ENCODE data around the gene CPED1.
"Not testable (repeated sequence)": the region's sequence is repeated elsewhere in the genome, so short reads cannot be mapped to it uniquely, and the experiment has no call there.

Gene CPED1

GRCh38 chr7:121071662-121072061 is 83.2 kb downstream of the CPED1 start:
- DNase-seq (ENCODE audit: low read depth in 2 of 2): no peak

GRCh38 chr7:121072826-121073225 is 84.3 kb downstream of the CPED1 start:
- DNase-seq (ENCODE audit: low read depth in 2 of 2): no peak

- DNase-seq (ENCODE audit: low read depth in 2 of 2): no peak
These were observed 85.1 kb downstream of the CPED1 start for GRCh38 chr7:121073463-121074099.

GRCh38 chr7:121075424-121075841 is 86.9 kb downstream of the CPED1 start:
- DNase-seq (ENCODE audit: low read depth in 2 of 2): not testable (repeated sequence)

- DNase-seq (ENCODE audit: low read depth in 2 of 2): no peak
These were observed 87.4 kb downstream of the CPED1 start for GRCh38 chr7:121075952-121076349.

- no peak for DNase-seq (ENCODE audit: low read depth in 2 of 2)
These were observed 88.0 kb downstream of the CPED1 start for GRCh38 chr7:121076350-121077164.

- DNase-seq (ENCODE audit: low read depth in 2 of 2): no peak
These were observed 88.7 kb downstream of the CPED1 start for GRCh38 chr7:121077165-121077630.

- no peak for DNase-seq (ENCODE audit: low read depth in 2 of 2)
These were observed 90.3 kb downstream of the CPED1 start for GRCh38 chr7:121078701-121079227.

GRCh38 chr7:121079425-121080169 is 91.1 kb downstream of the CPED1 start:
- DNase-seq (ENCODE audit: low read depth in 2 of 2): no peak

- DNase-seq (ENCODE audit: low read depth in 2 of 2): no peak
These were observed 91.9 kb downstream of the CPED1 start for GRCh38 chr7:121080257-121080912.

- no peak for DNase-seq (ENCODE audit: low read depth in 2 of 2)
These were observed 92.4 kb downstream of the CPED1 start for GRCh38 chr7:121080913-121081326.

- DNase-seq (ENCODE audit: low read depth in 2 of 2): no peak
These were observed 92.9 kb downstream of the CPED1 start for GRCh38 chr7:121081327-121081936.

GRCh38 chr7:121082400-121083101 is 94.0 kb downstream of the CPED1 start:
- DNase-seq (ENCODE audit: low read depth in 2 of 2): no peak

- DNase-seq (ENCODE audit: low read depth in 2 of 2): no peak
These were observed 94.8 kb downstream of the CPED1 start for GRCh38 chr7:121083138-121083789.

GRCh38 chr7:121083790-121084251 is 95.3 kb downstream of the CPED1 start:
- DNase-seq (ENCODE audit: low read depth in 2 of 2): no peak

GRCh38 chr7:121084256-121084655 is 95.7 kb downstream of the CPED1 start:
- no peak for DNase-seq (ENCODE audit: low read depth in 2 of 2)

GRCh38 chr7:121084748-121085336 is 96.3 kb downstream of the CPED1 start:
- DNase-seq (ENCODE audit: low read depth in 2 of 2): no peak

- DNase-seq (ENCODE audit: low read depth in 2 of 2): no peak
These were observed 97.4 kb downstream of the CPED1 start for GRCh38 chr7:121085922-121086321.

GRCh38 chr7:121088870-121089269 is 100.4 kb downstream of the CPED1 start:
- no peak for DNase-seq (ENCODE audit: low read depth in 2 of 2)
